Activated CD4-positive, alpha-beta T cell treated with anti-CD3 and anti-CD28 coated beads for 1 hour (primary cell): ENCODE data around the gene SH3GLB2.

Experiments
- DNase-seq: peaks from one replicate; pipeline ENCODE4 v3.0.0-alpha.2; 2020

Gene SH3GLB2

DNA sequence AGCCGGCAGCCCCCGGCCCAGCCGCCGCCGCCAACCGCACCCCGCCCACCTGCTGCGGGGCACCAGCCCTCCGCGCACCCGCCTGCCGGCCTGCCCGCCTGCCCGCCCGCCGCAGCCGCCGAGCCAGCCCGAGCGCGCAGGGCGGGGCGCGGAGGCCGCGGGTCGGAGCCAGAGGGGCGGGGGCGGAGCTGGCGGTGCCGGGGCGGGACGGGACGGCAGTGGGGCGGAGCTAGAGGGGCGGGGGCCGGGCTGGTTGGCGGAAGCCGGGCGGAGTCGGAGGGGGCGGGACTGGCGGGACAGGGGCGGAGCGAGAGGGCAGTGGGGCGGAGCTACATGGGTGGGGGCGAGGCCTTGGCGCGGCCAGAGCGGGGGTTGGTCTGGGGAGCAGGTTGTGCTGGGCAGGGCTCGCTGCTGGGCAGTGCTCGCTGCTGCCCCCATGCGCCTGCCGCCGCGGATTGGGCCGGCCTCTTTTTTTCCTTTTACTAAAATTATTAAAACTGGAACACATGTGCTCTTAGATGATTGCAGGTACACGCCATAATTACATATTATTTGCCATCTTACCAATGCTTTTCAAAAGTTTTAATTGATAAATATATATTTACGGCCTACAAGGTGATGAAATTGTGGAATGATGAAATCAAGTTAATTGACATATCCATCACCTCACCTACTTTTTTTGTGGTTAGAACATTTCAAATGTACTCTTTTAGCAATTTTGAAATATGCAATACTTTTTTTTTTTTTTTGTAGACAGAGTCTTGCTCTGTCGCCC, at the start of gene SH3GLB2:
SH3GLB2 (minus strand) TSS at position 140 of the 775 bp plus-strand sequence. CDS start 177 bp downstream, outside the sequence.
- peak; percentile 91 for DNase-seq

DNA sequence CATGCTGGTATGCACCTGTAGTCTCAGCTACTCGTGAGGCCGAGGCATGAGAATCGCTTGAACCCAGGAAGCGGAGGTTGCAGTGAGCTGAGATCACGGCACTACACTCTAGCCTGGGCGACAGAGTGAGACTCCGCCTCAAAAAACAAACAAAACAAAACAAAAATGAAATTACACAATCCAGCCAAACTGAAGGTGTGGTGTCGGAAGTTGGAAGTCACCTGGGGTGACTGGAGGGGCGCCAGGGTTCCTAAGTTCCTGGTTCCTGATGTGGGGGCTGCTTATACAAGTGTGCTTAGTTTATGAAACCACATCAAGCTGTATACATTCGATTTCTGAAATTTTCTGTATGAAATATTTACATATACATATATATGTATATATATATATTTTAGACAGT, 49.1 kb upstream of the SH3GLB2 start:
- no peak for DNase-seq

DNA sequence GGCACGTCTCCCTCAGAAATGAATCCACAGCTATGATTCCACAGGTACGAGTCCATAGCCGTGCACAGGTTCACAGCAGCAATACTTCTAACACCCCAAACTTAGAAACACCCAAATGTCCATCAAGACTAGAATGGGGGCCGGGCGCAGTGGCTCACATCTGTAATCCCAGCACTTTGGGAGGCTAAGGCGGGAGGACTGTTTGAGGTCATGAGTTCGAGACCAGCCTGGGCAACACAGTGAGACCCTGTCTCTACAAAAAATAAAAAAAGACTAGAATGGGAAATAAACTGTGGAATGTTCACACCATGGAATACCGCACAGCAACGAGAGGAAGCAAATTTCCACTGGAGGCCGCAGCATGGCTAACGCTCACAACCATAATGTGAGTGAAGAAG, 48.5 kb upstream of the SH3GLB2 start:
- no peak for DNase-seq

DNA sequence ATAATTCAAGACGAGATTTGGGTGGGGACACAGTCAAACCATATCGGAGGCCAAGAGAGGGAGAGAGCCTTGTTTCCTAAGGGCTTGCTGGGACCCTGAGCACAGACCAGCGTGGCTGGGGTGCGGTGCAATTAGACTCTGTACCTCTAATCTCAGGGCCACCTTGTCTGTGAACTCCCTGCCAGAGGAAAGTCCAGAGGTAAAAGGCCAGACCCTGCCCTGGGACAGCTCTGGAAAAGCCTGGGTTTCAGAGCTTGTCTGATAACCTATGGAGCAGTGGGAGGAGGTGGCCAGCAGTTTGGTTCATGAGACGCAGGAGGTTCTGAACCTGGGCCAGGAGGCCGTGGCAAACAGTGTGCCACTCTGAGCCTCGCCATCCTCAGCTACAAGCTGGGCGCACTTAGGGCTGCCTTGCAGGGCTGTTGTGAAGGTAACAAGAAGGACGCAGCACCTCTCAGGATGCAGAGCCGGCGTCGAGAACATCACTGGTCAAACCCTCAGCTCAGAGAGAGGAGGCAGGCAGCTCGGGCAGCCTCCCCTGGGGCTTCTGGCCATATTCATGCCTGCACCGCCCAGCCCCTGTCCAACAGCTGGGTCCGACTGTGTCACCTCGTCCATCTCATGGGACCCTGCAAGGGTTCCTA, 48.0 kb upstream of the SH3GLB2 start:
- DNase-seq: no peak

DNA sequence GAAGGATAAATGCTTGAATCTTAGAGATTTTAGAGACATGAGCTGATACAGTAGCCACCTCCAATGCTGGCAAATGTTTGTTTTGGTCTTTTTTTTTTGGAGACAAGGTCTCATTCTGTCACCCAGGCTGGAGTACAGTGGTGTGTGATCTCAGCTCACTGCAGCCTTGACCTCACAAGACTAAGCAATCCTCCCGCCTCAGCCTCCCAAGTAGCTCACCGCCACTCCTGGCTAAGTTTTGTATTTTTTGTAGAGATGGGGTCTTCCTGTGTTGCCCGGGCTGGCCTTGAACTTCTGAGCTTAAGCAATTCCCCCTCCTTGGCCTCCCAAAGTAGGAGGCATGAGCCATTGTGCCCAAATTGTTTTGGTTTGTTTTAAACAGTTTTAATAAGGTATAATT, 46.0 kb upstream of the SH3GLB2 start:
- DNase-seq: no peak

DNA sequence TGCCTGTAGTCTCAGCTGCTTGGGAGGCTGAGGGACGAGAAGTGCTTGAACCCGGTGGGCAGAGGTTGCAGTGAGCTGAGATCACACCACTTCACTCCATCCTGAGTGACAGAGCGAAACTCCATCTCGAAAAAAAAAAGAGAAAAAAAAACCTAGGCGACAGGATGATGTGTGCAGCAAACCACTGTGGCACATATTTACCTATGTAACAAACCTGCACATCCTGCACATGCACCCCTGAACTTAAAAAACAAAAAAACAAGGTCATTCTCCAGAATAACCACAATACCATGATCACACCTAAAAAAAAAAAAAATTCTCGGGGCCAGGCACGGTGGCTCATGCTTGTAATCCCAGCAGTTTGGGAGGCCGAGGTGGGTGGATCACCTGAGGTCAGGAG, 45.3 kb upstream of the SH3GLB2 start:
- DNase-seq: no peak

DNA sequence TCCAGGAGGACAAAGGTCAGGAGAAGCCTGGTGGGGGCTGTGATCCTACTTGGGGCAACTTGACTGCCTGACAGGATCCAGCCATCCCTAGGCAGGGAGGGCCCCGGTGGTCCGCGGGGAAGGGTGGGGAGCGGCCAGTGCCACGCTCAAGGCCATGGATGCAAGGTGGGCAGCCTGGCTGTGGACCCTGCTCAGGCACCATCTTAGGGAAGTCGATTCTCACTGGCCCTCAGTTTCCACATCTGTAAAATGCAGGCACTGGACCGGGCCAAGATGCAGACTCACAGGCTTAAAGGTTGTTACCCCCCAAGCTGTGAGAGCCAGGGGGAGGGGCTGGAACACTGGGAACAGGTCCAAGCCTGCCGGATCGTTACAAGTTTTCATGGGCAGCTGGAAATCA, 44.0 kb upstream of the SH3GLB2 start:
- DNase-seq: no peak

DNA sequence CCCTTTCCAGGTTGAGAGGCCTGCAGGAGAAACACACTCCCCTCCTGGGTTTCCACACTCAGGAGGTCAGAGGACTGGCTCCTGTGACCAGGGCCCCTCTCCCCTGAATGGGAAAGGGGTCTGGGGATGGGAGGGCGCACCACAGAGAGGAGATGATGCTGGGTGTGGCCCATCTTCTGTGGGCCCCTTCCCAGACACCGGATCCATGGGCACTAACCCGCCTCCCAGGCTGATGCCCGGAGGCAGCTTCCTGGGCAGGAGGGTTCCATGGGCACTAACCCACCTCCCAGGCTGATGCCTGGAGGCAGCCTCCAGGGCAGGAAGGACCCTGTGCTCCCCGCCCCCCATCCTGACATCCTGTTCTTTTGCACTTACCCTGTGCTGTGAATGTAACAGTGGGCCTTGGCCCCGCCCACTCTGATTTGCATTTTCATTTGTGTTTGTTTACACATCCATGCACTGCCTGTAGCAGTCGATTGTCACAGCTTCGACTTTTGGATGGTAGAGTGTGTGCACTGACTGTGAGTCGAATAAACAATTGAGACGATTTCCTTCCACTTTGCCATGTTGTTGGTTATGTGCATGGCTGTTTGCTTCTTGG, 43.5 kb upstream of the SH3GLB2 start:
- DNase-seq: no peak

DNA sequence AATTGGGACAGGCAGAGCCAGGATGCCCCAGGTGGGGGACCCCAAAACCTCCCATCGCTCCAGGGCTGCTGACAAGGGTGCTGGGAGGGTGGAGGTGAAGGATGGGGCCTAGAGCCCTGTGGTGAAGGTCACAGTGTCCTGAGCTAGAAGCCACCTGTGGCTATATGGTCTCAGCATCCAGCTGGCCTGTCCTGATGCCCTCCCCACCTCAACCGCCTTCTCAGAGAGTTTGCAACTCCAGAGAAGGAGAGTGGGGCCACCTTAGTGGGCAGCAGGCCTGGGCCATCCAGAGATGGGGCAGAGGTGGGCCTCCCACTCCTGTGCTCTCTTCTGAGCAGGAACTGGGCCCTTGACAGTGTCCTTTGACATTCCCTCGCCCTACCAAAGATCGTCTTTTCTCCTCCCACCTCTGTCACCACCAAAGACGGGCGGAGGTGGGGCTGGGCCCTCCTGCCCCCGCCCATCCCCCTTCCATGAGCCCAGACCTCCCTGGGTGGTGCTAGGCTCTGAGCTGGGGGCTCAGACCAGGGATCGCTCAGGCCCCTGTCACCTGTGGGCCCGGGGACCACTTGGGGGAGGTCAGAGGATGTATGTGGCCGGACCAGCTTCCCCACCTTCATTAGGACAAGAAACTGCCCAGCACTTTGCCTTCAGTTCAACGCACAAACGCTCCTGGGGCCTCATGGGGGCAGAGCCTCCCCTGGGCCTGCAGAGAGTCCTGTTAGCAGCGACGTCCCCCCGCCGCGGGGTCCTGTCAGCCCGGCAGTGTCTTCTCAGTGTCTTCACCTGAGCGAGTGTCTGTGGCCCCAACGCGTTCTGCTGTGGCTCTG, 42.8 kb upstream of the SH3GLB2 start:
- no peak for DNase-seq

DNA sequence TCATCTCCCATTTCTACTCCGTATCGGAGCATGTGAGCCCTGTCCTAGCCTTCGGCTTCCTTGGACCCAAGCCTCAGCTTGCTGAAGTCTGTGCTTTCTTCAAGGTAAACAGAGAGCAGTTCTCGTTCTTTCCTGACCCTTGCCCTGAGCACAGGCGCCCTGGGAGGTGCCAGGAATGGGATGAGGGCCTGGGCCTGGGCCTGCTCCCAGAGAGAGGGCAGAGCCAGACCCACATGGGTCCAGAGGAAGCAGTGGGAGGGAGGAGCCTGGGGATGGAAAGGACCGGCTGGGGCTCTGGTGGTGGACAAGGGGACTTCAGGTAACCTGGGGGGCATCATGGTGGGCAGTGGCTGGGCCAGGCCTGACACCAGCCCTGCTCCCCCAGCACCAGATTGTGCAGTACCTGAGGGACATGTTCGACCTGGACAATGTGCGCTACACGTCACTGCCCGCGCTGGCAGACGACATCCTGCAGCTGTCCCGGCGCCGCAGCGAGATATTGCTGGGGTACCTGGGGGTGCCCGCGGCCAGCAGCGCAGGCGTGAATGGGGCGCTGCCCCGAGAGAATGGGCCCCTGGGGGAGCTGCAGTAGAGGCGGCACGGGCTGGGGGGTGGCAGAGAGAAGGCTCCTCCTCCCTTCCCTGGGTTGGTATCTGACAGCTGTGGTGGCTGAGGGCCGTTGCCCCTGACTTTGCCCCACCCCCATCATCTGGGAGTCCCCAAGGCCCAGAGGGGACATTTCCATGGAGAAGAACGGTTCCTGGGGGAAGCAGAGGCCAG, 41.9 kb upstream of the SH3GLB2 start:
- DNase-seq: no peak

DNA sequence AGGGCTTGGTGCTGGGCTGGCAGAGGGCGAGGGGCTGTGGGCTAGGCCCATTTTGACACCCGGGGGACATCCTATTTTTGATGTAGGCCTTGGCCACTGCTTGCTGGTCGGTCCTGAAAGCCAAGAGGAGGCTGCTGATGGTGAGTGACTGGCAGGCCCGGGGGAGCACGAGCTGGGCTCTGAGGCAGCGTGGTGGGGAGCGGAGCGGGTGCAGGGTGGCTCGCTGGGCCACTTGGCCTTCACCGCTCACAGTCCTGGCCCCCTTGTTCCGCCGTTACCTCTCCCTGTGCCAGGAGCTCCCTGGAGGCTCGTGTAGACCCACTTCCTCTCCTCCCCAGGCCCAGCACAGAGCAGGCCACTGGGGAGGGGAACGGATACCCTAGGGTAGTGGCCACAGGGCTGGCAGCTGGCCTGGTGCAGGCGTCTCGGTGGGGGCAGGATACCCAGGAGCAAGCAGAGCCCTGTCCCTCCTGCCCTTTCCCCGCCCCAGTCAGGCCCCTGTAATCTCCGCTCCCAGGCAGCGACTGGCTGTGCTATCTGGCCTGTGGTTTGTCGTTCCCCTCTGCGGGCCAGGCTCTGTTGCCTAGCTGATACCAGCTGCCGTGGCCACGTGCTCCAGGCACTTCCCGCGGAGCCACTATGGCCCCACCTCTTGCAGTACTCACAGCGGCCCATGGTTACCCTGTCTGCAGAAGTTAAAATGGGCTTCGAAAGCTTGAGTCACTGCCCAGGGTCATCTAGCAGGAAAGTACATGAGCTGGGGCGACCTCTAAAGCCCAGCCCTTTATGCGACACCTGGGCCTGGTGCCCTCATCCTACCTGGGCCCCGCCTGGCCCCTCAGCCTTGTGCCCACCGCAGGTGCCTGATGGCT, 41.1 kb upstream of the SH3GLB2 start:
- peak; percentile 46 for DNase-seq

DNA sequence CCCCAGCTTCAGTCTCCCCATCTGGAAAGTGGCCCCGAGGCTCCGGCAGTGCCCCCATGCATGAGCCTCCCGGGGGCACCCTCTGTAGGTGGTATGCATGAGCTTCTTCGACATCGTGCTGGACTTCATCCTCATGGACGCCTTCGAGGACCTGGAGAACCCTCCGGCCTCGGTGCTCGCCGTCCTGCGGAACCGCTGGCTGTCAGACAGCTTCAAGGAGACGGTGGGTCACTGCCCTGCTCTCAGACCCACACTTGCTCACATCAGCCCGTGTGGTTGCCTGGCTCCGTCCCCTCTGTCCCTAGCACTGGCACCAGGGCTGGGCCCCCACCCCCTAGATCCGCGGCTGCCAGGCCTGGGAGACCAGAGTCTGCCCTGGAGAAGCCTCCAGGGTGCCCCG, 40.0 kb upstream of the SH3GLB2 start:
- DNase-seq: no peak

DNA sequence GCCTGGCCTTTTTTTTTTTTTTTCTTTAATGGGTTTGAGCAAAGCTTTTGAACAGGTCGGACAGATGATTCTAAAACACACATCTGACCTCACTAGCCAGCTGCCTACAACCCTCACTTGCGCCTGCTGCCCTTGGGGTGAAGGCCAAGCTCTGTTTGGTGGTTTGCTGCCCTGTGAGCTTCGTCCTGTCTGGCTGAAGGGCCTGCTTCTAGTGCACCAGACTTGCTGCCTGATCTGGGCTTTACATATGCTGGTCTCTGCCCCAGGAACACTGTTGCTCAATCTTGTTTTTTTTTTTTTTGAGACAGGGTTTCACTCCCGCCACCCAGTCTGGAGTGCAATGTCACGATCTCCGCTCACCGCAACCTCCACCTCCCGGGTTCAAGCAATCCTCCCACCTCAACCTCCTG, 36.4 kb upstream of the SH3GLB2 start:
- DNase-seq: no peak

DNA sequence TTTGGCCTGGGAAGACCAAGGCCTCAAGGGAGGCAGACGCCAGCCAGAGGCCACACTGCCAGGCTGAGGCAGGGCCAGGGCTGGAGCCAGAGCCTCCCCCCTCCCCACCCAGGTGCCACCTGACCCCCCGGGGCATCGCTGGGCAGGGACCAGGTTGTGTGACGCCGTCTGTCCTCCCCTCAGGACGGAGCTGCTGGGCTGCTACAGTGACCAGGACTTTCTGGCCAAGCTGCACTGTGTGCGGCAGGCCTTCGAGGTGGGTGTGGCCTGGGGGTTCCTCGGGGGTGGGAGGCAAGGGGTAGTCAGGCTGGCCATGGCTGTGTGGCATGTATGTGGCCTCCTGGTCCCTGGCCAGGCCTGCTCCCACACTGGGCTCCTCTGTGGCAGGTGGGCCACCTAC, 34.9 kb upstream of the SH3GLB2 start:
- no peak for DNase-seq

DNA sequence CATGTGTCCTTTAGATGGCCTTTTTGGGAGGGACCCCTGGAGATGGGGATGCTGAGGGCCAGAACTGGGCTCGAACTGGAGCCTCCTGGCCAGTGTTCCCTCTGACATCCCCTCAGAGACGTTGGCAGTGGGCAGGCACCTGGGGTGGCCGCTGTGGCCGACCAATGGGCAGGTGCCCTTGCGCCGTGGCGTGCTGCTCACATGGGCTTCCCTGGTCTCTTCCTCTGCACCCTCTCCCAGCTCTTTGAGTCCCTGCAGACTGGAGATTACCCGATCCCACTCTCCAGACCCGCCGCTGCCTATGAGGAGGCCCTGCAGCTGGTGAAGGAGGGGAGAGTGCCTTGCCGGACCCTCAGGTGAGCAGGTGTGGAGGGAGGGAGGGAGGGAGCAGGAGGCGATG, 32.9 kb upstream of the SH3GLB2 start:
- no peak for DNase-seq

DNA sequence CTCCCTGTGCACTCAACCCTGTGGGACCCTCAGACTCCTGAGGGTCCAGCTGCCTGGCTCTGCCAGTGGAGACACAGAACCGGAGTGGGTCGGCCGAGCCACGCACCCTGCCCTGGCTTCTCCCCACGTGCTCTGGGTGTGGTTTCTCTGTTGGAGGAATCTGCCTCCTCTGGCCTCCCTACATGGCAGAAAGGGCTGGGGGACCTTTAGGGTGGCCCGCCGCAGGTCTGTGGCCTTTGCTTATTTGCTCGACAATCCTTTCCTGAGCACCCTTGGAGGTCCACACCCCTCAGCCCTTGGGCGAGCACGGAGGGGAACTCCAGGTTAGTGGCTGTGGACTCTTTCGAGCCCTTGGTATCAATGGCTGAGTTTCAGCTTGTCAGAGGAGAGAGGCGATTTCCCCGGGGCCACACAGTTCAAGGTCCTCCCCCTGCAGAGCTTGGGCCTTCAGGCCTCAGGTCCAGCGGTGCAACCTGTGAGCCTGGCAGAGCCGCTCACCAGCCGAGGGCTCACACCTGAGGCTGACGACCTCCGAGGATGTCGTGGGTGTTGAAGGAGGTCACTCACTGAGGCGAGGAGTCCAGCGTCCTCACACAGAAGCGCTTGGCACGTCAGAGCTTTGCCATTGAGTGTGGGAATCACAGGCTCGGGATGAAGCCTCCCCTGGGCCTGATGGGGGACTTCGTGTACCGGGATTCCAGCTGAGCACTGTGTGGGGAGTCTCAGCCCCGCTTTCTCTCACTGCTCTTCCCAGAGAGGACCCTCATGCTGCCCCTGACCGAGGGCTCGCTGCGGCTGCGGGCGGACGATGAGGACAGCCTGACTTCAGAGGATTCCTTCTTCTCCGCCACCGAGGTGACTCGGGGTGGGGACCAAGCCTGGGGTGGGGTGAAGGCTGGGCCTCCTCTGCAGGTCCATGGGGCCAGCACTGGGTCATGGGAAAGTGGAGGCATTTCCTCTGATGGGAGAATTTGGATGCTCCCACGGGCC, 32.0 kb upstream of the SH3GLB2 start:
- DNase-seq: no peak

DNA sequence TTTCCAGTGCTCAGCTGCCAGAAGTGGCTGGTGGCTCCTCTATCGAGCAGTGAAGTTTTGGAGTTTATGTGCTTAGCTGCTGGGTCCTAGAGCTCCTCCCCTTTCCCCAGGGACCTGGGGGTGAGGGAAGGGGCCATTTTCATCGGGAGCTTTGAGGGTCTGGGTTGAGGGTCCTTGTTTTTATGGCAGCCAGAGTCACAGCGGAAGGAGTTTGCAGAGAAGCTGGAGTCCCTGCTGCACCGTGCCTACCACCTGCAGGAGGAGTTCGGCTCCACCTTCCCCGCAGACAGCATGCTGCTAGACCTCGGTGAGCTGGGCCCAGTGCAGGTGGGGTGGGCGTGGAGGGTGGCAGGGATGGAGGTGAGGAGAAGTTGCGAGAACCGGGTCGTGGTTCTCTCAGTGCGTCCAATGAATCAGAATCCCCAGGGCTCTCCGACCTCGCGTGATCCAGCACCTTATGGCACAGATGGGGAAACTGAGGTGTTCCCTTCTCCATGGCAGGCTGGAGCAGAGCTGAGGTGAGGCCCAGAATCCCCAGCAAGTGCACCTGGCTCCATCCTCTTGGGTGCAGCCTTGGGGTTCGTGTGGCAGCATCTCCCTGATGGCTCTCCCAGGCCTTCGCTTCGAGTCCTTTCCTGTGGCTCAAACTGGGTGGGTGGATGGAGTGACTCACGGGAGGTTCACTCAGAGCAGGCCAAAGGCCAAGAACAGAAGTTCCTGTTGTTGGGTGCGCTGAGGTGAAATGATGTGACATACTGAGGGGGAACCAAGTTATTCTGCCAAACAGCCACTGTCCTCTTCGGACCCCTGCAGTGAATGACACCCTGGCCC, 31.0 kb upstream of the SH3GLB2 start:
- no peak for DNase-seq

DNA sequence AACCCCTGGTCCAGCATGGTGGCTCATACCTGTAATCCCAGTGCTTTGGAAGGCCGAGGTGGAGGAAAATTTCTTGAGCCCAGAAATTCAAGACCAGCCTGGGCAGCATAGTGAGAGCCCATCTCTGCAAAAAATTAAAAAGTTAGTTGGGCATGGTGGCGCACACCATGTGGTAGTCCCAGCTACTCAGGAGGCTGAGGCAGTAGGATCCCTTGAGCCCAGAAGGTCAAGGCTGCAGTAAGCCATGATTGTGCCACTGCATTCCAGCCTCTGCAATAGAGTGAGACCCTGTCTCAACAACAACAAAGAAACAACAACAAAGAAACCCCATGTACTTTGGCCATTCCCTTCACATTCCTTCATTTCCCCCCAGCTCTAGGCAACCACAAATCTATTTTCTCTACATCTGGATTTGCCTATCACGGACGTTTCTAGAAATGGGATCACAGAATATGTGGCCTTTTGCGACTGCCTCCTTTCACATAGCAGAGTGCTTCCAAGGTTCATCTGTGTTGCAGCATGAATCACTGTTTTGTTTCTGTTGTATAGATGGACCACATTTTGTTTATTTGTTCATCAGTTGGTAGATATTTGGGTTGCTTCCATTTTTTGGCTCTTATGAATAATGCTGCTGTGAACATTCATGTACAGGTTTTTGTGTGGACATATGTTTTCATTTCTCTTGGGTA, 26.2 kb upstream of the SH3GLB2 start:
- no peak for DNase-seq

DNA sequence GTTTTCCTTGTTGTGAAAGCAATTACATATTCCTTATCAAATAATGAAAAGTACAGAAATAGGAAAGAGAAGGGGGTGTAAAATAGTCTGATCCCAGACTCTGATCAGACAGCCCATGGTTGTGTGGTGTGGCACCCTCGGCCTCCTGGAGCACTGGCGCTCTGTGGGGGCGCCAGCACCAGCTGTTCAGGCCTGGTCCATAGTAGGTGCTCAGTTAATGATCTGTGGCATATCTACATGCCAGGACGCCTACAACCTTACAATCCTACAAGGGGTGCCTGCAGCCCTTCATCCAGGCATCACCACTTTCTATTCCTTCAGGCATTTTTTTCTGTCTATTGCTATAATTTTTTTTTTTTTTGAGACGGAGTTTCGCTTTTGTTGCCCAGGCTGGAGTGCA, 24.9 kb upstream of the SH3GLB2 start:
- DNase-seq: no peak
